NCI-H187 treated with DMSO at 0.1 percent for 48 hours (cell line): ENCODE results near the gene STIM1.
"Not testable (repeated sequence)": the region's sequence is repeated elsewhere in the genome, so short reads cannot be mapped to it uniquely, and the experiment has no call there.

Experiments used
- DNase-seq: peaks from one replicate; lab custom pipeline; 2025; lab: John Stamatoyannopoulos, UW

STIM1 gene

DNA sequence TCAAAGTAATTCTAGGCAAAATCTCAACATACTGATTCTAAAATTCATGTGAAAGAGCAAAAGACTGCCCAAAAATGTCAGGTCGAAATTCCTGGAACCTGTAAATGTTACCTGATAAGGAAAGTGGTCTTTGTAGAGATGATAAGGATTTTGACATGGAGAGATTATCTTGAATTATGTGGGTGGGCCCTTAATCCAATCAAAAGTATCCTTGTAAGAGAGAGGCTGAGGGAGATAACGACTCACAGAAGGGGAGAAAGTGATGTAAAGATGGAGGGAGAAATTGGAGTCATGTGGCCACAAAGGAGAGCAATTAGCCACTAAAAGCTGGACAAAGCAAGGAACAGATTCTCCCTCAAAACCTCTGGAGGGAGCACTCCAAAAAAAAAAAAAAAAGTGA lies 259.7 kb downstream of the STIM1 start:
- no peak for DNase-seq

DNA sequence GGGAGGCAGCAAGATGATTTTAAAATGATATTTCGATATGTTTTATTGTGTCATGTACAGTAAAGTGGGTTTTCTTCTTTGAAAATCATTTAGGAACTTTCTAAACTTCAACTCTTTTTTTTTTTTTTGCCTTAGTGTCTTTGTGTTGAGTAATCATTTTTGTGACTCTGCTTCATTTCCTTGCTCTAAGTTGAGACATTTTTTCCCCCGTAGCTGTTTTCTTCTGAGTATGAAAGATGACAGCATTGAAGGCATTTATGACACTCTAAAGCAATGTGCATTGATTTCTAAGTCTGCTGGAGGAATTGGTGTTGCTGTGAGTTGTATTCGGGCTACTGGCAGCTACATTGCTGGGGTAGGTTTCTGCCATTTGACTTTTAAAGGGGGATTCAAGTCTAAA lies 262.6 kb downstream of the STIM1 start:
- DNase-seq, result no peak

DNA sequence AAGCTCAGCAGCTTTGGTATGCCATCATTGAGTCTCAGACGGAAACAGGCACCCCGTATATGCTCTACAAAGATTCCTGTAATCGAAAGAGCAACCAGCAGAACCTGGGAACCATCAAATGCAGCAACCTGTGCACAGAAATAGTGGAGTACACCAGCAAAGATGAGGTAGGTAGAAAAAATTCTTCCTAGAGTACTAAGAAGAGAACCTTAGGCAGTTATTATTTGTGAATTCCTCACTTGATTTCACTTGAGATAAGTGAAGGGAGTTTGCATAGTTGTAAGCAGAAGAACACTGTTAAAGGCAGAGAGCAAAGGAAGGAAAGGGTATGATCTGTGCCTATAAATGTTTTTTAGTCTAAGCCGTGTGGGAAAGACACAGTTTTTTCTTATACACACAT lies 267.8 kb downstream of the STIM1 start:
- DNase-seq, result no peak

DNA sequence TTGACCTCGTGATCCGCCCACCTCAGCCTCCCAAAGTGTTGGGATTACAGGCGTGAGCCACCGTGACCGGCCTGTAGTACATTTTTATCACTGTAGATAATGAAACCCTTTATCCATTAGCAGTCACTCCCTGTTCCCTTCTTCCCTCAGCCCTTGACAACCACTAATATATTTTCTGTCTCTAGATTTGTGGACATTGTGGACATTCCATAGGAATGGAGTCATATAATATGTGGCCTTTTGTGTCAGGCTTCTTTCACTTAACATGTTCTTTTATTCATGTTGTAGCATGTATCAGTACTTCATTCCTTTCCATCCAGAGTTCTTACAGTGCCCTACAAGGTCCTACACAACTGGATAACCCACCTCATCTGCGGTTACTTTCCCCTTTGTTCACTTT lies 269.7 kb downstream of the STIM1 start:
- DNase-seq, result no peak

DNA sequence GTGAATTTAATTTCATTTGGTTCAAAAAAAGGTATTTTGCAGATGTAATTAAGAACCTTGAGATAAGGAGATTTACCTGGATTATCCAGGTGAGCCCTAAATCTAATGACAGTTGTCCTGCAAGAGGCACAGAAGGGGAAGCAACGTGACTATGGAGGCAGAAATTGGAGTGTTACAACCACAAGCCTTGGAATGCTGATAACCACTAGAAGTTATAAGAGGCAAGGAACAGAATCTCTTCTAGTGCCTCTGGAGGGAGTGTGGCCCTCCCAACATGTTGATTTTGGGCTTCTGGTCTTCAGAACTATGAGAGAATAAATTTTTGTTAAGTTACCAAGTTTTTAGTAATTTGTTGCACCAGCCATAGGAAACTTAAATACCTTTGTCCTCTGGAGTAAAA lies 271.9 kb downstream of the STIM1 start:
- no peak for DNase-seq

DNA sequence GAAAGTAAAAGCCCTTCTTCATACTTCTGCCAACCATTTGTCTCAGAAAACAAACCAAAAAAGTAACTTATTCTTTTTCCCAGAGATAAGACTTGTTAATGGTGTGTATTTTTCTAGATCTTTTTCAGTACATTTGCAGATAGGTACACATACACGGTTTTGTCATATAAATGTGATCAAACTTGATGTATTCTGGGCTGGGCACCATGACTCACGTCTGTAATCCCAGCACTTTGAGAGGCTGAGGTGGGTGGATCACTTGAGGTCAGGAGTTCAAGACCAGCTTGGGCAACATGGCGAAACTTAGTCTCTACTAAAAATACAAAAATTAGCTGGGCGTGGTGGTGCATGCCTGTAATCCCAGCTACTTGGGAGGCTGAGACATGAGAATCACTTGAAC lies 274.8 kb downstream of the STIM1 start:
- DNase-seq, result not testable (repeated sequence)

DNA sequence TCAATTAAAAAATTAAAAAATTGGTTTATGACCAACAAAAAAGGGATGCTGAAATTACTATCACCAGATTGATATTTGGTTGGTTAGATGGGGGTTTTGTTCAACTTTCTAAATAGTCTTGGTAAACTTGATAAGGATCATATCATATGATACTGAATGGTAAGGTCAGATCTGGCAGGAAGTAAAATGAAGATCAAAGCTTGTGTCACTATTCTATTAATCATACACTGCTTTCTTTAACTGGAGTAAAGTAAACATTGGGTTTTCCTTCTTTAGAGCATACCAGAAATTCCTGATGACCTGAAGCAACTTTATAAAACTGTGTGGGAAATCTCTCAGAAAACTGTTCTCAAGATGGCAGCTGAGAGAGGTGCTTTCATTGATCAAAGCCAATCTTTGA lies 279.3 kb downstream of the STIM1 start:
- DNase-seq, result no peak

DNA sequence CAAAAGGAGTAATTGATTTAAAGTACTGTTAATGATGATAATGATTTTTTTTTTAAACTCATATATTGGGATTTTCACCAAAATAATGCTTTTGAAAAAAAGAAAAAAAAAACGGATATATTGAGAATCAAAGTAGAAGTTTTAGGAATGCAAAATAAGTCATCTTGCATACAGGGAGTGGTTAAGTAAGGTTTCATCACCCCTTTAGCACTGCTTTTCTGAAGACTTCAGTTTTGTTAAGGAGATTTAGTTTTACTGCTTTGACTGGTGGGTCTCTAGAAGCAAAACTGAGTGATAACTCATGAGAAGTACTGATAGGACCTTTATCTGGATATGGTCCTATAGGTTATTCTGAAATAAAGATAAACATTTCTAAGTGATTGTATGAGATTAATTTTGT lies 283.0 kb downstream of the STIM1 start:
- DNase-seq, result no peak

DNA sequence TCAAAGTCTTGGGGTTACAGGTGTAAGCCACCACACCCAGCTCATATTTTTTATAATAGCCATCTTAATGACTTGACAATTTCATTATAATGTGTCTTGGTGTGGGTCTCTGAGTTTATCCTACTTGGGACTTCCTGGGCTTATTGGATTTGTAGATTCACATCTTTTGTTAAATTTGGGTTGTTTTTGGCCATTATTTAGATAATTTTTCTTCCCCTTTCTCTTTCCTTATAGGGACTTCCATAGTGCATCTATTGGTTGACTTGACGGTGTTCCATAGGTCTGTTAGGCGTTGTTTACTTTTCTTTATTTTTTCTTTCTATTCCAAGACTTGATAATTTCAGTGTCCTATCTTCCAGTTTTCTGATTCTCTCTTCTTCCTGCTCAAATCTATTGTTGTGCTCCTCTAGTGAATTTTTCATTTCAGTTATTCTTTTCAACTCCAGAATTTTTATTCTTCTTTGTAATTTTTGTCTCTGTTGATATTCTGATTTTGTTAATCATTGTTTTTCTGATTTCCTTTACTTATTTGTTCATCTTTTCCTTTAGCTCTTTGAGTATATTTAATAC lies 284.7 kb downstream of the STIM1 start:
- DNase-seq, result no peak
